ENCODE data around the gene LPP. TPM values are rescaled to one million over a fixed set of nuclear protein-coding genes. Genes with fewer than 3 reads are reported as not detected.

Gene LPP
- total and polyA plus RNA-seq, 2 donors from 2014 or later: 6.7 to 233 TPM

DNA sequence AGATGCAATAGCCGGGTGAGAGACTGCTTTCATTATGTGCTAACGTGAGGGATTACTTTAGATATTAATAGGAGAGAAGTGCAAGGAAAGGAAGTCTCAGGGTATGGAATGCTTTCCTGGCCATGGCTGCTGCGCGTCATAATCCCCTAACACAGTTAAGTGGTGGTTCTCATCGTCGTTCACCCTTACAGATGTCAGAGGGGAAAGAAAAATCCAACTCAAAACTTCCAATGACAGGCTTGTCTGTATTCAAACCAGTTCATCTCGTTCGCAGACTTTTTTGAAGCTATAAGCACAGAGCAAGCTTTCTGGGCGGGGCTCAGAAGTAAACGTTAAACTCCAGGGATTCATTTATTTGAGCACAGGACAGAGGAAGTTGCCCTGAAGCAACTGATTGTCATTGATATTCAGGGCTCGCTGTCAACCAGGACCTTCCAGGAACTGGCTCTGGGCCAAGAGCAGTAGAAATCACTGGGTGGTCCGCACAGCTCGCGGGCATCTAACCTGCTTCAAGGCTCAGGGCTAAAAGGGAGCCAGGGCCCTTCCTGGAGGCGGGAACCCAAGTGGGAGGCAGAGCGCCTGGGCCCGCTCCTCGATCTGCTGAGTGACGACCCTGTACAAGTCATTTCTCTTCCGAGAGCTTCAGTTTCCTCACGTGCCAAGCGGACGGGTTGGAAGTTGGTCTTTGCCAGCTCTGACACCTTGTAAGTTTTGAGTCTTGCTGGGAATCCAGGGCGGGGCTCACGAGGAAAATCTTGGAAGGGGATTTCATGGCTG, 1.1 kb upstream of the LPP start:
- Histone ChIP-seq H3K36me3 (ENCODE audit: control insufficient read depth in 2 of 3, insufficient read depth in 3 of 3, low read length in 3 of 3) (no peaks in the 10 kb centered on the region), H3K9me3 (ENCODE audit: control insufficient read depth in 2 of 3, insufficient read depth in 1 of 3, low read length in 3 of 3) (no peaks in the 10 kb centered on the region), H3K4me3 (ENCODE audit: low read length in 3 of 3) (peak overlapping the region; percentile 77 to 92 (median 84)), H3K27ac (ENCODE audit: low read depth in 2 of 2, low read length in 2 of 2) (peak overlapping the region; percentile 94 to 96), H3K9ac (ENCODE audit: low read length in 3 of 3) (peak overlapping the region; percentile 64 to 93 (median 86)), H3K27me3 (ENCODE audit: control insufficient read depth, insufficient read depth, low read length) (no peaks in the 10 kb centered on the region), H3K4me1 (ENCODE audit: control insufficient read depth in 2 of 3, insufficient read depth in 2 of 3, low read depth in 1 of 3, low read length in 3 of 3) (peaks cover 0 to 21% (median 16%) of the 10 kb centered on the region in 3 donors)
- DNase-seq (peak; percentile 55 to 83 (median 74)), FAIRE-seq (no peak)
- intact Hi-C loops (cut with DNase I): no loop called here
- TF ChIP-seq CTCF (IDR thresholded peaks at IDR 0.05; ENCODE audit: borderline replicate concordance, extremely low read depth, insufficient read depth): no peak

DNA sequence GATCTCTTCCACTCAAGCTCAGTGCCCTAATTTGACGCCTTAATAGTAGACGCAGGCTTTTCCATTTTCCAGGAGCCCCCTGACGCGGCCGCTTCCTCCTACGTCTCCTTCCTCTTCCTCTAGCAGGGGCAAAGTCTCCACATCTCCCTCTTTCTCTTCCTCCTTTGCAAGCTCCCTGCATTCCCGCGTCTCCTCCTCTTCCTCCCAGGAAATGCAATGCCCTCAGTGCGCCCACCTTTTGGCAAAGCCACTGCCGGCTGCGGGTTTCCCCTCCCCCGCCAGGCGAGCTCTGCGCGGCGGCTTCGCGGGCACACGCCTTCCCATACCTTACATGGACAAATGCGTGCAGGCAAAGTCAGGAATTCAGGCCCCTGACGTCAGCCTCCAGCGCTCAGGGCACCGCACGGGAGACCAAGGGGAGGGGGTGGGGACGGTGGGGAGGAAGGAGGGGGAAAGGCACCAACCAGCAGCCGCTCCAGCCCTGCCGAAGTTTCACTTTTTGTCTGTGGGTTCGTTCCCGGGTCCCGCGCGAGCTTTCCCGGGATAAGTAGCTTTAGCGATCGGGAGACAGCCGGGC, 432 bp upstream of the LPP start:
- DNase-seq (peak; percentile 93 to 97 (median 95)), FAIRE-seq (no peak)
- Histone ChIP-seq H3K4me1 (ENCODE audit: control insufficient read depth in 2 of 3, insufficient read depth in 2 of 3, low read depth in 1 of 3, low read length in 3 of 3) (peaks cover 2 to 22% (median 19%) of the 10 kb centered on the region in 3 donors), H3K9me3 (ENCODE audit: control insufficient read depth in 2 of 3, insufficient read depth in 1 of 3, low read length in 3 of 3) (no peaks in the 10 kb centered on the region), H3K9ac (ENCODE audit: low read length in 3 of 3) (peak overlapping the region; percentile 64 to 93 (median 86)), H3K27ac (ENCODE audit: low read depth in 2 of 2, low read length in 2 of 2) (peak overlapping the region; percentile 94 to 96), H3K27me3 (ENCODE audit: control insufficient read depth, insufficient read depth, low read length) (no peaks in the 10 kb centered on the region), H3K4me3 (ENCODE audit: low read length in 3 of 3) (peak overlapping the region; percentile 77 to 92 (median 84)), H3K36me3 (ENCODE audit: control insufficient read depth in 2 of 3, insufficient read depth in 3 of 3, low read length in 3 of 3) (no peaks in the 10 kb centered on the region)
- no peak for TF ChIP-seq CTCF (IDR thresholded peaks at IDR 0.05; ENCODE audit: borderline replicate concordance, extremely low read depth, insufficient read depth)
- intact Hi-C loops (cut with DNase I): no loop called here

- Histone ChIP-seq H3K9ac (ENCODE audit: low read length in 3 of 3) (peak overlapping the region; percentile 56 to 88 (median 70)), H3K27ac (ENCODE audit: low read depth in 2 of 2, low read length in 2 of 2) (peak overlapping the region; percentile 94 to 96), H3K9me3 (ENCODE audit: control insufficient read depth in 2 of 3, insufficient read depth in 1 of 3, low read length in 3 of 3) (no peaks in the 10 kb centered on the region), H3K27me3 (ENCODE audit: control insufficient read depth, insufficient read depth, low read length) (no peaks in the 10 kb centered on the region), H3K4me3 (ENCODE audit: low read length in 3 of 3) (peak overlapping the region; percentile 75 to 92 (median 85)), H3K4me1 (ENCODE audit: control insufficient read depth in 2 of 3, insufficient read depth in 2 of 3, low read depth in 1 of 3, low read length in 3 of 3) (peaks cover 2 to 30% (median 30%) of the 10 kb centered on the region in 3 donors), H3K36me3 (ENCODE audit: control insufficient read depth in 2 of 3, insufficient read depth in 3 of 3, low read length in 3 of 3) (no peaks in the 10 kb centered on the region)
- TF ChIP-seq CTCF (IDR thresholded peaks at IDR 0.05; ENCODE audit: borderline replicate concordance, extremely low read depth, insufficient read depth): no peak
- DNase-seq: no peak
- intact Hi-C loops (cut with DNase I): no loop called here
- FAIRE-seq: no peak
Observed at GRCh38 chr3:188154809-188155574, 1.0 kb downstream of the LPP start.

Data from kidney (tissue), 14 donors.